CD4-positive, alpha-beta T cell (primary cell): ENCODE results near the gene FYCO1. TPM values are rescaled to one million over a fixed set of nuclear protein-coding genes. Genes with fewer than 3 reads are reported as not detected.

Experiments used
- ATAC-seq: fragments of 200-7000 bp; cut with Tn5 transposase; one replicate; pipeline ENCODE4 v1.10.0; 2022; ENCODE audit warnings: mild to moderate bottlenecking; ENCODE audit not compliant: poor library complexity
- CTCF ChIA-PET: fragments of 350-600 bp; sonication (Branson Sonifier 250); formaldehyde crosslinking; loops from one replicate; lab custom pipeline; 2021; ENCODE audit warnings: antibody characterized with exemption, inconsistent platforms; lab: Charles Lee
- POLR2A ChIA-PET: fragments of 350-600 bp; sonication (Branson Sonifier 250); formaldehyde crosslinking; loops from one replicate; lab custom pipeline; 2021; ENCODE audit warnings: antibody characterized with exemption, inconsistent platforms; lab: Charles Lee
- DNase-seq, 14 experiments: peaks; one replicate each; pipeline ENCODE4 v3.0.0-alpha.2; 2013 to 2020; ENCODE audit warnings: mixed read lengths in 2 of 14
- H3K27ac ChIP-seq, 2 donors: one replicate each; pipeline versions ENCODE4 v1.5.1 to v1.7.0; 2013; ENCODE audit warnings: low read length in 2 of 2, low read depth in 1 of 2, mild to moderate bottlenecking in 1 of 2
- H3K27me3 ChIP-seq, 2 experiments: 1 replicate in 1 of 2; 2 replicates in 1 of 2; pipeline versions ENCODE4 v1.6.1 to v1.7.0; 2013; ENCODE audit warnings: low read length in 2 of 2, control low read depth in 1 of 2, mild to moderate bottlenecking in 1 of 2, moderate library complexity in 1 of 2; ENCODE audit not compliant: insufficient read depth in 2 of 2, control insufficient read depth in 1 of 2
- H3K36me3 ChIP-seq: one replicate; pipeline ENCODE4 v1.6.1; 2013; ENCODE audit warnings: low read length, control low read depth; ENCODE audit not compliant: insufficient read depth
- H3K4me1 ChIP-seq: one replicate; pipeline ENCODE4 v1.6.1; 2013; ENCODE audit warnings: low read length, control low read depth; ENCODE audit not compliant: insufficient read depth
- H3K4me3 ChIP-seq: one replicate; pipeline ENCODE4 v1.5.1; 2013; ENCODE audit warnings: mild to moderate bottlenecking, low read length, moderate library complexity
- H3K9me3 ChIP-seq, 2 experiments: 1 replicate in 1 of 2; 2 replicates in 1 of 2; pipeline versions ENCODE4 v1.6.1 to v1.7.0; 2013; ENCODE audit warnings: low read length in 2 of 2, mild to moderate bottlenecking in 2 of 2, control low read depth in 1 of 2, moderate library complexity in 1 of 2; ENCODE audit not compliant: control insufficient read depth in 1 of 2, insufficient read depth in 1 of 2
- H3K27ac Mint-ChIP-seq: one replicate; pipeline ENCODE4 v1.8.0; 2020; ENCODE audit warnings: mixed read lengths
- H3K27me3 Mint-ChIP-seq: one replicate; pipeline ENCODE4 v1.8.0; 2021; ENCODE audit warnings: mixed read lengths
- H3K36me3 Mint-ChIP-seq: one replicate; pipeline ENCODE4 v1.8.0; 2021; ENCODE audit warnings: low read depth, mixed read lengths
- H3K4me1 Mint-ChIP-seq: one replicate; pipeline ENCODE4 v1.8.0; 2021; ENCODE audit warnings: low read depth, mixed read lengths
- H3K4me3 Mint-ChIP-seq: one replicate; pipeline ENCODE4 v1.8.0; 2020; ENCODE audit warnings: mild to moderate bottlenecking, mixed read lengths
- H3K9me3 Mint-ChIP-seq: one replicate; pipeline ENCODE4 v1.8.0; 2020; ENCODE audit warnings: mixed read lengths
- CTCF ChIP-seq: fragments of 200-600 bp; IDR thresholded peaks from one replicate; pipeline ENCODE4 v1.8.0; 2022; ENCODE audit warnings: antibody characterized with exemption, mild to moderate bottlenecking
- intact Hi-C, 2 experiments: fragments of 100-400 bp; cut with DNase I in 1 of 2; cut with micrococcal nuclease in 1 of 2; formaldehyde crosslinking; loops; one replicate each; pipeline versions ENCODE4 v1.15.1 to v1.9.0; 2023 to 2025; cut with DNase I, micrococcal nuclease
- total RNA-seq, 174 experiments: library from RNA in 2 of 174; stranded (reverse) in 2 of 174; gene quantifications; one replicate each; pipeline ENCODE4 v1.2.3 and lab custom pipeline; 2021 to 2026

FYCO1 gene
- total RNA-seq, 2 experiments from 2014 or later: 17.4 to 20.1 TPM

GRCh38 chr3:46019707-46020106, 24.1 kb upstream of the FYCO1 start:
- no peaks in the 10 kb centered on the region for H3K27me3 ChIP-seq
- no peaks in the 10 kb centered on the region for H3K4me1 ChIP-seq
- ChIA-PET POLR2A (no interaction called here), CTCF (no interaction called here)
- H3K9me3 Mint-ChIP-seq: no peaks in the 10 kb centered on the region
- H3K27ac Mint-ChIP-seq: no peak overlapping the region
- H3K4me3 Mint-ChIP-seq: no peak overlapping the region
- no peak for TF ChIP-seq CTCF
- H3K9me3 ChIP-seq: no peaks in the 10 kb centered on the region
- peaks cover 8% of the 10 kb centered on the region for H3K4me1 Mint-ChIP-seq
- no peaks in the 10 kb centered on the region for H3K36me3 Mint-ChIP-seq
- no peaks in the 10 kb centered on the region for H3K36me3 ChIP-seq
- no peak overlapping the region for H3K27ac ChIP-seq
- intact Hi-C loops: no loop called here
- DNase-seq (no peak), ATAC-seq (no peak)
- H3K27me3 Mint-ChIP-seq: peaks cover 6% of the 10 kb centered on the region
- no peak overlapping the region for H3K4me3 ChIP-seq

- TF ChIP-seq CTCF: no peak
- no peaks in the 10 kb centered on the region for H3K9me3 ChIP-seq
- ChIA-PET POLR2A (no interaction called here), CTCF (no interaction called here)
- Mint-ChIP-seq H3K27me3 (peaks cover 6% of the 10 kb centered on the region), H3K36me3 (no peaks in the 10 kb centered on the region), H3K9me3 (no peaks in the 10 kb centered on the region), H3K4me1 (peaks cover 8% of the 10 kb centered on the region), H3K4me3 (no peak overlapping the region), H3K27ac (no peak overlapping the region)
- DNase-seq: peak in 2 of 14 experiments; percentile 58 to 68
- ATAC-seq: no peak
- H3K4me3 ChIP-seq: no peak overlapping the region
- H3K36me3 ChIP-seq: no peaks in the 10 kb centered on the region
- no peaks in the 10 kb centered on the region for H3K4me1 ChIP-seq
- no peaks in the 10 kb centered on the region for H3K27me3 ChIP-seq
- intact Hi-C loops: no loop called here
- no peak overlapping the region for H3K27ac ChIP-seq
Measured at GRCh38 chr3:46017720-46018119, 22.1 kb upstream of the FYCO1 start.

- intact Hi-C loops: no loop called here
- no peaks in the 10 kb centered on the region for H3K27me3 ChIP-seq
- no peaks in the 10 kb centered on the region for H3K4me1 ChIP-seq
- no peaks in the 10 kb centered on the region for H3K36me3 Mint-ChIP-seq
- H3K4me3 Mint-ChIP-seq: no peak overlapping the region
- no peak overlapping the region for H3K27ac ChIP-seq
- H3K9me3 Mint-ChIP-seq: no peaks in the 10 kb centered on the region
- ATAC-seq (no peak), DNase-seq (no peak)
- ChIA-PET CTCF (no interaction called here), POLR2A (no interaction called here)
- peaks cover 8% of the 10 kb centered on the region for H3K4me1 Mint-ChIP-seq
- H3K9me3 ChIP-seq: no peaks in the 10 kb centered on the region
- H3K36me3 ChIP-seq: no peaks in the 10 kb centered on the region
- no peak overlapping the region for H3K4me3 ChIP-seq
- no peaks in the 10 kb centered on the region for H3K27me3 Mint-ChIP-seq
- no peak for TF ChIP-seq CTCF
- H3K27ac Mint-ChIP-seq: no peak overlapping the region
Measured at GRCh38 chr3:46013316-46014094, 17.9 kb upstream of the FYCO1 start.
